Stimulated activated naive B cell treated with anti-CD40 and anti-IgM and Interleukin-4, amounts not matched to agents 10 μg/mL and 1 μg/mL and 100 μg/mL, for 72 hours (primary cell): ENCODE data around the gene CCK.
A peak's percentile ranks its signal among the peaks of the same experiment; 100 is the strongest.

ENCODE experiments used
- ATAC-seq, 2 donors: fragments of 150-1000 bp; cut with Tn5 transposase; replicated peaks; 2 replicates each; pipeline ENCODE4 v1.10.0; 2021; ENCODE audit warnings: moderate library complexity in 1 of 2
- DNase-seq: peaks from one replicate; pipeline ENCODE4 v3.0.0; 2021
- H3K27ac Mint-ChIP-seq: one replicate; pipeline ENCODE4 v1.8.0; 2022; ENCODE audit warnings: mild to moderate bottlenecking, mixed read lengths
- H3K27me3 Mint-ChIP-seq, 2 donors: one replicate each; pipeline ENCODE4 v1.8.0; 2022; ENCODE audit warnings: mixed read lengths in 2 of 2
- H3K36me3 Mint-ChIP-seq, 2 donors: one replicate each; pipeline ENCODE4 v1.8.0; 2022; ENCODE audit warnings: mixed read lengths in 2 of 2, mild to moderate bottlenecking in 1 of 2
- H3K4me1 Mint-ChIP-seq, 2 donors: one replicate each; pipeline ENCODE4 v1.8.0; 2022; ENCODE audit warnings: mixed read lengths in 2 of 2, mild to moderate bottlenecking in 1 of 2
- H3K4me3 Mint-ChIP-seq, 2 donors: one replicate each; pipeline ENCODE4 v1.8.0; 2022; ENCODE audit warnings: mild to moderate bottlenecking in 2 of 2, mixed read lengths in 2 of 2, moderate library complexity in 1 of 2
- H3K9me3 Mint-ChIP-seq, 2 donors: one replicate each; pipeline ENCODE4 v1.8.0; 2022; ENCODE audit warnings: mixed read lengths in 2 of 2, mild to moderate bottlenecking in 1 of 2

The CCK gene

GRCh38 chr3:42262525-42262924 is 3.5 kb downstream of the CCK start:
- Mint-ChIP-seq H3K4me3 (no peak overlapping the region), H3K4me1 (peaks cover 9 to 22% of the 10 kb centered on the region in 2 donors), H3K9me3 (peaks cover 0 to 3% of the 10 kb centered on the region in 2 donors), H3K36me3 (no peaks in the 10 kb centered on the region), H3K27me3 (peaks cover 72 to 85% of the 10 kb centered on the region in 2 donors), H3K27ac (no peak overlapping the region)
- ATAC-seq = no peak
- DNase-seq = no peak

- Mint-ChIP-seq H3K4me1 (peaks cover 0 to 8% of the 10 kb centered on the region in 2 donors), H3K36me3 (no peaks in the 10 kb centered on the region), H3K4me3 (no peak overlapping the region), H3K27ac (no peak overlapping the region), H3K27me3 (peaks cover 44 to 60% of the 10 kb centered on the region in 2 donors), H3K9me3 (peaks cover 0 to 1% of the 10 kb centered on the region in 2 donors)
- no peak for DNase-seq
- no peak for ATAC-seq
Measured at GRCh38 chr3:42257007-42257406, 9.0 kb downstream of the CCK start.

DNA sequence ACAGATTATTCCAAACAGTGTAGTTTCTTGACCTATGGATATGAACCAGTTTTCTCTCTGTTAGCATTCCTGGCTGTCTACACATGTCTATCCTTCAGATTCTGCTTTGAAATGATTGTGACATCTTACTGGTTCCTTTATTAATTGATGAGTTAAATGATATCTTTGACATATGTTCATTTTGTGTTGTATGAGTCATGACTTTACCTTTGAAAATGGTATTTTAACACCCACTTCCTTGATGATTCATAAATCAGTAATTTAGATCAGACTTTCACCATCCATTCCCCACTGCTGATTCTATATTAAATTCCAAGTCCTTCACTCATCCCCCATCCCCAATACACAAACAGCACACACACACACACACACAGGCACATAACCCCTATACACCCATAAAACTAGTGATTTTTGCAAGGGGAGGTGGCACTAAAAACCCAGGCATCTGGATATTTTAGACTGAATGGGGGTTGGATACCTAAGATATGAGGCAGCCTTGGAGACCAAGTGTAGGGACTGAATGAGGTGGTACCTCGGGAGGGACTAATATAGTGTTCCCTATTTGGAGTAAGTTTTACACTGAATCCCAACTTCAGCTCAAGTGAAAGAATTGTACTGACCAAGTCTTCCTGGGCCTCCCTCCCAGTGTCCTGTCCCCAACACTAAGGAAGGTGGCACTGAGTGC is 9.7 kb downstream of the CCK start:
- Mint-ChIP-seq H3K27ac (no peak overlapping the region), H3K36me3 (no peaks in the 10 kb centered on the region), H3K4me1 (peaks cover 0 to 8% of the 10 kb centered on the region in 2 donors), H3K27me3 (peaks cover 42 to 53% of the 10 kb centered on the region in 2 donors), H3K9me3 (peaks cover 0 to 1% of the 10 kb centered on the region in 2 donors), H3K4me3 (no peak overlapping the region)
- ATAC-seq = peak in 1 of 2 donors; percentile 42
- no peak for DNase-seq

DNA sequence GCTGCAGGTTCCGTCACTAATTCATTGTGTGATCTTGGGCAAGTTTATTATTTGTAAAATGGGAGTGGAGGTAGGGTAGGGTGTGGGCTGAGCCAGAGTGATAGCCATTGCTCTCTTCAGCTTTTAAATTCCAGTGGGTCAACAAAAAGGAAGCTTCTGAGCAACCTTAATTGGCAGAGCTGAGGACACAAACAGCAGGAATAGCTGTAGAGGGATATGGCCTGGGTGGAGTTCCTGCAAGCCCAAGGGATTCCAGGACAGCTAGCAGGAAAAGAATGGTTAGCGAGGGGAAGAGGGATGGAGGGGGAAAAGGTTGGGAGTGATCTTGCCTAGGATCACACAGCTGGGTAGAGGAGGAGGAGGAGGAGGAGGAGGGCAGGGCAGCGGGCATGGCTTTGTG is 11.4 kb downstream of the CCK start:
- Mint-ChIP-seq H3K27ac (no peak overlapping the region), H3K36me3 (no peaks in the 10 kb centered on the region), H3K9me3 (peaks cover 0 to 1% of the 10 kb centered on the region in 2 donors), H3K27me3 (peaks cover 29 to 44% of the 10 kb centered on the region in 2 donors), H3K4me3 (no peak overlapping the region), H3K4me1 (peaks cover 0 to 8% of the 10 kb centered on the region in 2 donors)
- DNase-seq = no peak
- no peak for ATAC-seq

GRCh38 chr3:42250761-42251160 is 15.2 kb downstream of the CCK start:
- DNase-seq = no peak
- Mint-ChIP-seq H3K36me3 (no peaks in the 10 kb centered on the region), H3K27ac (no peak overlapping the region), H3K4me3 (no peak overlapping the region), H3K27me3 (peaks cover 24 to 26% of the 10 kb centered on the region in 2 donors), H3K4me1 (peaks cover 0 to 2% of the 10 kb centered on the region in 2 donors), H3K9me3 (no peaks in the 10 kb centered on the region)
- no peak for ATAC-seq

DNA sequence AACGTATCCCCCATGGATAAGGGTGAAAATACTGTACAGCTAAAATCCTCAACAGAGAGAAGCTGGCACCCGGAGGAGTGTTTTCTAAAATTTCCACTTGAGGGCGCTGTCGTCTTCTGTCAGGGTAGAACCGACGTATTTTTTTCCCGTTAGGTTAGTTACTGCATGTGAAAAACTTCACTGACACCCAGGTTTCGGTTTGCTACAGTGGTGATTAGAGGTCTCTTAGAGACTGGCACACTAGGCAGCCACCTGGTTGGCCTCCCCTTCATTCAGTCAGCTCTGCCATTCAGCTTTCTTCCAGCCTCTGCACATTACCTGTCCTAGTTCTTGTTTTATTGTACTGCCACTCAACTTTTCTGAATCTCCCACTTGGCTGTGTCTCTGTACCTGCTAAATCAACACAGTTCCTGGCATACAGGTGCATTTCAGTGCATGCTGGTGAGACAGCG is 18.4 kb downstream of the CCK start:
- peaks cover 6 to 19% of the 10 kb centered on the region in 2 donors for H3K27me3 Mint-ChIP-seq
- ATAC-seq (peak; percentile 60 to 65), DNase-seq (peak; percentile 54)
- no peak overlapping the region for H3K4me3 Mint-ChIP-seq
- H3K4me1 Mint-ChIP-seq = peaks cover 0 to 2% of the 10 kb centered on the region in 2 donors
- no peaks in the 10 kb centered on the region for H3K9me3 Mint-ChIP-seq
- H3K27ac Mint-ChIP-seq = no peak overlapping the region
- no peaks in the 10 kb centered on the region for H3K36me3 Mint-ChIP-seq

DNA sequence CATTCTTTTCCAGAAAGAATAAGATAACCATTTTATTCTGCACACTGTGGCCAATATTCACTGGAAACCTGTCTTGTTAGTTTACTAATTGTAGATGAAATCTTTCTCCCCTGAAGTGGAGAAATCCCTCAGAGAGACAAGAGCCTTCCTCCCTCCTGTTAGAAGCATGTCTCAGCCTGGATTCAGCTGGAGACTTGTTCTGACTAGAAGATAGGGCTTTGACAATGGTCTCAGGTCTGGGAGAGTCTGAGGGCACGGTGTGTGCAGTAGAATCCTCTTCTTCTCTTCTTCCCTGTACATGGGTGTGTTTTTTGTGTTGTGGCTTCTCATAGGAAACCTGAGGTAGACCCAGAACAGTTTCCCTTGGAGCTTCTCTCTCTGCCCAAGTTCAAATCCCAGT is 19.9 kb downstream of the CCK start:
- no peak for ATAC-seq
- peaks cover 0 to 2% of the 10 kb centered on the region in 2 donors for H3K4me1 Mint-ChIP-seq
- no peak overlapping the region for H3K27ac Mint-ChIP-seq
- H3K9me3 Mint-ChIP-seq = no peaks in the 10 kb centered on the region
- peaks cover 6 to 19% of the 10 kb centered on the region in 2 donors for H3K27me3 Mint-ChIP-seq
- no peaks in the 10 kb centered on the region for H3K36me3 Mint-ChIP-seq
- no peak for DNase-seq
- H3K4me3 Mint-ChIP-seq = no peak overlapping the region

DNA sequence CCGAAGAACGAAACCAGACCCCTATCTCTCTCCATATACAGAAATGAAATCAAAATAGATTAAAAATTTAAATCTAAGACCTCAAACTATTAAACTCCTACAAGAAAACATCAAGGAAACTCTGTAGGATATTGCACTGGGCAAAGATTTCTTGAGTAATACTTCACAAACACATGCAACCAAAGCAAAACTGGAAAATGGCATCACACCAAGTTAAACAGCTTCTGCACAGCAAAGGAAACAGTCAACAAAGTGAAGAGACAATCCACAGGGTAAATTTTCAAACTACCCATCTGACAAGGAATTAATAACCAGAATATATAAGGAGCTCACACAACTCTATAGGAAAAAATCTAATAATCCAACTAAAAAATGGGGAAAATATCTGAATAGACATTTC is 29.4 kb downstream of the CCK start:
- ATAC-seq (no peak), DNase-seq (no peak)
- H3K36me3 Mint-ChIP-seq = peaks cover 4 to 18% of the 10 kb centered on the region in 2 donors
- no peak overlapping the region for H3K4me3 Mint-ChIP-seq
- H3K9me3 Mint-ChIP-seq = peaks cover 10% of the 10 kb centered on the region in 2 donors
- H3K27ac Mint-ChIP-seq = no peak overlapping the region
- H3K27me3 Mint-ChIP-seq = peaks cover 37 to 39% of the 10 kb centered on the region in 2 donors
- H3K4me1 Mint-ChIP-seq = no peaks in the 10 kb centered on the region

DNA sequence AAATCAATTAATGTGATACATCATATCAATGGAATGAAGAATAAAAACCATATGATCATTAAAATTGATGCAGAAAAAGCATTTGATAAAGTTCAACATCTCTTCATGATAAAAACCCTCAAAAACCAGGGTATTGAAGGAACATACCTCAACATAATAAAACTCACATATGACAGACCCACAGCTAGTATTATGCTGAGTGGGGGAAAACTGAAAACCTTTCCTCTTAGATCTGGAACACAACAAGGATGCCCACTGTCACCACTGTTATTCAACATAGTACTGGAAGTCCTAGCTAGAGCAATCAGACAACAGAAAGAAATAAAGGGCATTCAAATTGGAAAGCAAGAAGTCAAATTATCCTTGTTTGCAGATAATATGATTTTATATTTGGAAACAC is 30.5 kb downstream of the CCK start:
- H3K4me1 Mint-ChIP-seq = no peaks in the 10 kb centered on the region
- no peak overlapping the region for H3K4me3 Mint-ChIP-seq
- H3K27ac Mint-ChIP-seq = no peak overlapping the region
- peaks cover 37 to 39% of the 10 kb centered on the region in 2 donors for H3K27me3 Mint-ChIP-seq
- no peak for ATAC-seq
- peaks cover 4 to 18% of the 10 kb centered on the region in 2 donors for H3K36me3 Mint-ChIP-seq
- DNase-seq = no peak
- H3K9me3 Mint-ChIP-seq = peaks cover 10% of the 10 kb centered on the region in 2 donors

DNA sequence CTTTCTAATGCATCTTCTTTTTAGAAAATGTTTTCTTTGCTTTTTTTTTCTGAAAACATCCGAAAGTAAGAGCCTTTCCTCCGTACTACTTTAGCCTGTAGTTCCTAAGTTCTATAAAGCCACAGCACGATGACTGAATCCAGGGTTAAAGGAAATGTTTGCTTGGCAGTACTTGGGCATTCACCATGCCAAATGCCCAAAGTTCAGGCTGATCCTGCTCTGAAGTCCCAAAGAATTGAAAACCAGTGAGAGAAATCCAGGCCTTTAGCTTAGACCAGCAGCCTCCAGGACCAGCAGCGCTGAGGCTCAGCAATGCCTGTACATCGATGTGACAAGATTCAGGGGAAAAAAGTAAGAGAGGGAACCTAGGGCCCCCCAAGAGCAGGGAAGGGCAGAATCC is 35.1 kb downstream of the CCK start:
- DNase-seq (no peak), ATAC-seq (no peak)
- Mint-ChIP-seq H3K4me1 (peaks cover 5% of the 10 kb centered on the region in 2 donors), H3K9me3 (no peaks in the 10 kb centered on the region), H3K27me3 (peaks cover 5 to 14% of the 10 kb centered on the region in 2 donors), H3K27ac (no peak overlapping the region), H3K36me3 (peaks cover 9 to 24% of the 10 kb centered on the region in 2 donors), H3K4me3 (no peak overlapping the region)

GRCh38 chr3:42229942-42230688 is 35.9 kb downstream of the CCK start:
- Mint-ChIP-seq H3K27me3 (peaks cover 4 to 12% of the 10 kb centered on the region in 2 donors), H3K36me3 (peaks cover 12 to 30% of the 10 kb centered on the region in 2 donors), H3K27ac (no peak overlapping the region), H3K4me1 (peaks cover 5% of the 10 kb centered on the region in 2 donors), H3K9me3 (no peaks in the 10 kb centered on the region), H3K4me3 (no peak overlapping the region)
- no peak for ATAC-seq
- DNase-seq = no peak

- Mint-ChIP-seq H3K36me3 (peaks cover 17 to 30% of the 10 kb centered on the region in 2 donors), H3K4me3 (no peak overlapping the region), H3K27me3 (peaks cover 0 to 5% of the 10 kb centered on the region in 2 donors), H3K9me3 (no peaks in the 10 kb centered on the region), H3K4me1 (peaks cover 5% of the 10 kb centered on the region in 2 donors), H3K27ac (no peak overlapping the region)
- ATAC-seq (no peak), DNase-seq (no peak)
Measured at GRCh38 chr3:42229266-42229941, 36.6 kb downstream of the CCK start.

DNA sequence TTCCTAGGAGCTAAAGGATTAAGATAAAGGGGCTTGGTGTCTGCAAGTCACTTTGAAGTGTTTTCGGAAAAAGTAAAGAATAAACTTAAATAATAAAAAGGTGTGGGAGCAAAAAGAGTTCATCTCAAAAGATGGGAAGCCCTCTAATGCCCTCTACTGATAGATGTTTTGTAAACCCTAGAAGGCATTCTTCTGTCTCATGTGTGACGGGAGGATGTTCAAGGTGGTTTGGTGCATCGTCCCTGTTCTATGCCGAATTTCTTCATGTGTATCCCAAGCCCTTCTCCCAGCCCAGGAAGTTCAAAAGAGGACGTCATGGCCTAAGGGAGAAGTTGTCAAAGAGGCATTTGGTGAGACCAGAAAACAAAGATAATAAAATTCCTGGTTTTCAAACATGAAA is 37.2 kb downstream of the CCK start:
- ATAC-seq (no peak), DNase-seq (no peak)
- peaks cover 24 to 31% of the 10 kb centered on the region in 2 donors for H3K36me3 Mint-ChIP-seq
- no peaks in the 10 kb centered on the region for H3K27me3 Mint-ChIP-seq
- H3K27ac Mint-ChIP-seq = no peak overlapping the region
- H3K4me3 Mint-ChIP-seq = no peak overlapping the region
- no peaks in the 10 kb centered on the region for H3K9me3 Mint-ChIP-seq
- peaks cover 5% of the 10 kb centered on the region in 2 donors for H3K4me1 Mint-ChIP-seq
